K562 (cell line): ENCODE data around the gene EXOC3. TPM values are rescaled to one million over a fixed set of nuclear protein-coding genes. Genes with fewer than 3 reads are reported as not detected.

Source experiments
- ATAC-seq: fragments of 200-7000 bp; cut with Tn5 transposase; 3 replicates; pipeline ENCODE4 v1.9.1; 2020; ENCODE audit warnings: moderate library complexity
- BruUV-seq: library from RNA; stranded (reverse); fragments of 400-500 nt; replicated peaks from 2 replicates; lab custom pipeline; 2021; lab: Mats Ljungman, UMichigan
- CTCF ChIA-PET: fragments of 300-600 bp; formaldehyde crosslinking; extraction: SDS; loops from one replicate; lab custom pipeline; 2021; ENCODE audit warnings: low intra/inter-chr PET ratio; lab: Yijun Ruan, JAX
- POLR2A ChIA-PET: fragments of 300-600, 350-650 bp; sonication (Branson Sonifier 250); formaldehyde crosslinking; extraction: SDS; loops from one replicate; lab custom pipeline; 2021; ENCODE audit warnings: antibody characterized with exemption, inconsistent platforms; lab: Yijun Ruan, JAX
- DNase-seq, 4 experiments: peaks; one replicate each; pipeline versions ENCODE4 v3.0.0 to v3.0.0-alpha.2; 2011 to 2018; ENCODE audit warnings: low spot score in 3 of 4, mixed read lengths in 3 of 4; ENCODE audit errors: extremely low read depth in 1 of 4
- FAIRE-seq: peaks from 2 replicates; lab custom pipeline; 2011; peaks lifted over from hg19 to GRCh38; lab: Jason Lieb, UNC
- H2AFZ ChIP-seq: 2 replicates; pipeline ENCODE4 v1.6.0; 2011; ENCODE audit warnings: low read depth, low read length, control low read depth, inconsistent platforms
- H3K27ac ChIP-seq: fragments of 200-600 bp; 3 replicates; pipeline ENCODE4 v1.8.0; 2011; ENCODE audit warnings: low read depth, mild to moderate bottlenecking, control low read depth, inconsistent platforms, low read length, moderate library complexity, mixed read lengths; ENCODE audit errors: extremely low read depth
- H3K27me3 ChIP-seq, 2 experiments: fragments of 300-600 bp in 1 of 2; 2 replicates in 1 of 2; 3 replicates in 1 of 2; pipeline versions ENCODE4 v1.6.0 to v1.8.0; 2011; ENCODE audit warnings: inconsistent platforms in 2 of 2, low read length in 2 of 2, mild to moderate bottlenecking in 1 of 2, mixed read lengths in 1 of 2, moderate library complexity in 1 of 2; ENCODE audit not compliant: control insufficient read depth in 2 of 2, insufficient read depth in 2 of 2
- H3K36me3 ChIP-seq: fragments of 300-600 bp; 3 replicates; pipeline ENCODE4 v1.8.0; 2011; ENCODE audit warnings: mild to moderate bottlenecking, low read length, inconsistent platforms; ENCODE audit not compliant: control insufficient read depth, insufficient read depth
- H3K4me1 ChIP-seq, 2 experiments: fragments of 200-600 bp in 1 of 2; replicated peaks in 1 of 2; 2 replicates in 1 of 2; 3 replicates in 1 of 2; pipeline versions ENCODE4 v1.5.1 to v1.8.0; 2011; ENCODE audit warnings: inconsistent platforms in 2 of 2, low read length in 2 of 2, mild to moderate bottlenecking in 1 of 2, mixed read lengths in 1 of 2, moderate library complexity in 1 of 2; ENCODE audit not compliant: control insufficient read depth in 2 of 2, insufficient read depth in 2 of 2
- H3K4me2 ChIP-seq: 2 replicates; pipeline ENCODE4 v1.6.1; 2011; ENCODE audit warnings: low read length, control low read depth, inconsistent platforms, mixed read lengths; ENCODE audit not compliant: insufficient read depth
- H3K4me3 ChIP-seq: fragments of 200-600 bp; sonication (generic), shearing (Covaris generic); 2 replicates; pipeline ENCODE4 v1.5.1; 2016; ENCODE audit warnings: control low read depth, inconsistent platforms
- H3K79me2 ChIP-seq: fragments of 200-600 bp; 3 replicates; pipeline ENCODE4 v1.8.0; 2011; ENCODE audit warnings: low read length, inconsistent platforms; ENCODE audit not compliant: control insufficient read depth, insufficient read depth
- H3K9ac ChIP-seq, 2 experiments: 2 replicates each; pipeline versions ENCODE4 v1.6.0 to v1.6.1; 2011; ENCODE audit warnings: low read depth in 2 of 2, low read length in 2 of 2, control low read depth in 1 of 2, inconsistent platforms in 1 of 2, mild to moderate bottlenecking in 1 of 2, mixed read lengths in 1 of 2; ENCODE audit not compliant: insufficient read depth in 1 of 2
- H3K9me1 ChIP-seq: one replicate; pipeline ENCODE4 v1.6.0; 2011; ENCODE audit warnings: inconsistent platforms, mild to moderate bottlenecking, low read length, moderate library complexity; ENCODE audit not compliant: control insufficient read depth, insufficient read depth
- H3K9me3 ChIP-seq: replicated peaks from 2 replicates; pipeline ENCODE4 v1.5.1; 2011; ENCODE audit warnings: low read depth, low read length, inconsistent platforms; ENCODE audit not compliant: control insufficient read depth, insufficient read depth
- H4K20me1 ChIP-seq: replicated peaks from 2 replicates; pipeline ENCODE4 v1.6.1; 2011; ENCODE audit warnings: low read length, inconsistent platforms, mixed read lengths; ENCODE audit not compliant: control insufficient read depth, insufficient read depth
- BCLAF1 ChIP-seq, 2 experiments: fragments of 450-650 bp in 1 of 2; IDR thresholded peaks; 2 replicates each; pipeline ENCODE4 v1.6.1; 2011 to 2017; ENCODE audit warnings: low read depth in 2 of 2, antibody characterized with exemption in 1 of 2, borderline replicate concordance in 1 of 2, low read length in 1 of 2, mild to moderate bottlenecking in 1 of 2, mixed read lengths in 1 of 2; ENCODE audit not compliant: control insufficient read depth in 1 of 2
- COPS2 ChIP-seq: fragments of 450-650 bp; conservative IDR thresholded peaks from 2 replicates; pipeline ENCODE4 v1.6.1; 2016; ENCODE audit warnings: mild to moderate bottlenecking, moderate library complexity
- DMBX1 ChIP-seq: fragments of 250-450 bp; sonication (Bioruptor Pico); IDR thresholded peaks from 2 replicates; pipeline ENCODE4 v1.8.0; 2022; ENCODE audit warnings: inconsistent platforms, mild to moderate bottlenecking, moderate library complexity, borderline replicate concordance
- ESRRB ChIP-seq: fragments of 250-450 bp; sonication (Bioruptor Pico); IDR thresholded peaks from 2 replicates; pipeline ENCODE4 v1.5.0; 2020; ENCODE audit warnings: mild to moderate bottlenecking, moderate library complexity, borderline replicate concordance
- FOXJ3 ChIP-seq: sonication (generic); formaldehyde crosslinking; IDR thresholded peaks from 2 replicates; pipeline ENCODE4 v1.4.0; 2020; ENCODE audit warnings: mild to moderate bottlenecking, missing genetic modification reagents
- HMG20B ChIP-seq: fragments of 250-450 bp; sonication (Bioruptor Pico); IDR thresholded peaks from 2 replicates; pipeline ENCODE4 v1.5.0; 2021; ENCODE audit warnings: mild to moderate bottlenecking
- MTA1 ChIP-seq: fragments of 450-650 bp; IDR thresholded peaks from 2 replicates; pipeline ENCODE4 v1.6.1; 2017; ENCODE audit warnings: borderline replicate concordance
- POLR3A ChIP-seq: IDR thresholded peaks from 2 replicates; pipeline ENCODE4 v1.6.1; 2011; ENCODE audit warnings: borderline replicate concordance, mild to moderate bottlenecking, moderate library complexity; ENCODE audit not compliant: insufficient read length, insufficient read depth; ENCODE audit errors: extremely low read depth
- UBTF ChIP-seq, 2 experiments: IDR thresholded peaks; 2 replicates each; pipeline ENCODE4 v1.6.1; 2012; ENCODE audit warnings: improper control_type of control experiment in 2 of 2, low read depth in 2 of 2, low read length in 2 of 2, borderline replicate concordance in 1 of 2
- ZBTB8A ChIP-seq: fragments of 450-650 bp; IDR thresholded peaks from 2 replicates; pipeline ENCODE4 v1.6.1; 2018; ENCODE audit warnings: mild to moderate bottlenecking, moderate library complexity; ENCODE audit not compliant: partially characterized antibody
- ZNF175 ChIP-seq: fragments of 200-800 bp; sonication (Bioruptor generic); IDR thresholded peaks from 2 replicates; pipeline ENCODE4 v1.6.1; 2016; ENCODE audit warnings: low read depth, mild to moderate bottlenecking, missing genetic modification characterization, missing compliant biosample characterization
- ZNF253 ChIP-seq: fragments of 250-450 bp; sonication (Bioruptor Pico); conservative IDR thresholded peaks from 2 replicates; pipeline ENCODE4 v1.6.1; 2021; ENCODE audit warnings: mild to moderate bottlenecking
- WGBS: fragments of 100-300 bp; shearing (Covaris generic); methylation state at CpG from one replicate; pipeline ENCODE4 v1.1.6; 2016; ENCODE audit warnings: low coverage, mixed read lengths; ENCODE audit not compliant: insufficient coverage; ENCODE audit errors: missing lambda C conversion rate; 5-methylcytosine and 5-hydroxymethylcytosine counted together
- in situ Hi-C: fragments of 300-500 bp; cut with MboI; formaldehyde crosslinking; loops from 4 replicates; pipeline ENCODE4 v1.15.0; 2018; ENCODE audit warnings: inconsistent platforms, mixed read lengths
- intact Hi-C: fragments of 100-400 bp; cut with micrococcal nuclease; formaldehyde crosslinking; loops from 2 replicates; pipeline ENCODE4 v1.14.2; 2022
- polyA plus RNA-seq, 8 experiments: library from polyadenylated mRNA; depleted of rRNA in 4 of 8; stranded (reverse) in 5 of 8; unstranded in 3 of 8; fragments of >200 nt; fragmentation: Nextera tagmentation in 2 of 8; fragmentation: Illumina TruSeq in 1 of 8; extraction: Ambion mirVana in 2 of 8; extraction: Trizol in 1 of 8; gene quantifications; 2 replicates each; pipeline versions ENCODE4 v1.2.1 to v1.2.3, GENCODE V29; 2011 to 2014; ENCODE audit warnings: inconsistent platforms in 1 of 8, missing spikeins in 1 of 8
- total RNA-seq, 7 experiments: library from RNA; depleted of rRNA in 6 of 7; stranded (reverse); fragments of >200 nt in 6 of 7; fragmentation: Illumina TruSeq in 2 of 7; extraction: Trizol in 2 of 7; gene quantifications; 2 replicates each; pipeline versions ENCODE4 v1.2.1 to v1.2.3, GENCODE V29; 2011 to 2021; ENCODE audit warnings: low replicate concordance in 1 of 7
- TF ChIP-seq, protein P1 (sequence below): sonication (generic); formaldehyde crosslinking; IDR thresholded peaks from 2 replicates; pipeline ENCODE4 v1.8.1; 2023; ENCODE audit warnings: mild to moderate bottlenecking, missing genetic modification reagents
- TF ChIP-seq, protein P2 (sequence below): sonication (generic); formaldehyde crosslinking; IDR thresholded peaks from 2 replicates; pipeline ENCODE4 v1.5.0; 2020; ENCODE audit warnings: missing genetic modification reagents

EXOC3 gene
- total and polyA plus RNA-seq, 9 of the 15 experiments (the other 6 are each of a cell fraction or from before 2014, with no cell fraction given) = 1.4 to 41.9 (median 22.4) TPM

- no peak for DNase-seq
- peaks cover 6% of the 10 kb centered on the region for H3K79me2 ChIP-seq
- H2AFZ ChIP-seq = no peak overlapping the region
- no peaks in the 10 kb centered on the region for H3K9me1 ChIP-seq
- no peak overlapping the region for H3K27ac ChIP-seq
- POLR2A ChIA-PET = interaction anchor here (0.6 to 0.8 kb wide), 2 partner anchors 16 to 137 kb away, joined by 4 read pairs; no protein-coding TSS in a partner anchor
- in situ Hi-C loops (no loop called here), intact Hi-C loops (loop anchor here (10.0 kb wide), 1 partner anchor 138 kb away; the partner anchor contains the start of gene CEP72)
- CTCF ChIA-PET = no interaction called here
- BruUV-seq = no TSS peak
- H3K4me3 ChIP-seq = no peak overlapping the region
- H3K9me3 ChIP-seq = no peaks in the 10 kb centered on the region
- H3K4me2 ChIP-seq = no peak overlapping the region
- 20% methylated on average over 19 of the region's 19 CpGs for WGBS
- no peak for FAIRE-seq
- no peak for ATAC-seq
- H3K27me3 ChIP-seq = peaks cover 22 to 70% of the 10 kb centered on the region in 2 experiments; a peak in 4 of 5 replicates
- H3K36me3 ChIP-seq = no peaks in the 10 kb centered on the region
- peaks cover 14% of the 10 kb centered on the region; the same call in 1 of the 2 replicates for H4K20me1 ChIP-seq
- H3K4me1 ChIP-seq = peaks cover 0 to 85% of the 10 kb centered on the region in 2 experiments; a peak in 3 of 5 replicates
- H3K9ac ChIP-seq = no peak overlapping the region
- TF ChIP-seq DMBX1 (CRISPR knock-in tag) (no peak), MTA1 (no peak), FOXJ3 (CRISPR knock-in tag) (no peak), ZNF175 (no peak), UBTF (IDR thresholded peaks at IDR 0.05; ENCODE audit: borderline replicate concordance in 1 of 2, low read depth in 2 of 2, low read length in 2 of 2) (no peak), ZBTB8A (no peak), POLR3A (no peak), BCLAF1 (IDR thresholded peaks at IDR 0.05; ENCODE audit: borderline replicate concordance in 1 of 2, control insufficient read depth in 1 of 2, low read depth in 2 of 2, low read length in 1 of 2) (no peak), HMG20B (no peak), COPS2 (no peak), ESRRB (no peak), ZNF253 (CRISPR knock-in tag) (no peak)
- TF ChIP-seq, protein P1, sequence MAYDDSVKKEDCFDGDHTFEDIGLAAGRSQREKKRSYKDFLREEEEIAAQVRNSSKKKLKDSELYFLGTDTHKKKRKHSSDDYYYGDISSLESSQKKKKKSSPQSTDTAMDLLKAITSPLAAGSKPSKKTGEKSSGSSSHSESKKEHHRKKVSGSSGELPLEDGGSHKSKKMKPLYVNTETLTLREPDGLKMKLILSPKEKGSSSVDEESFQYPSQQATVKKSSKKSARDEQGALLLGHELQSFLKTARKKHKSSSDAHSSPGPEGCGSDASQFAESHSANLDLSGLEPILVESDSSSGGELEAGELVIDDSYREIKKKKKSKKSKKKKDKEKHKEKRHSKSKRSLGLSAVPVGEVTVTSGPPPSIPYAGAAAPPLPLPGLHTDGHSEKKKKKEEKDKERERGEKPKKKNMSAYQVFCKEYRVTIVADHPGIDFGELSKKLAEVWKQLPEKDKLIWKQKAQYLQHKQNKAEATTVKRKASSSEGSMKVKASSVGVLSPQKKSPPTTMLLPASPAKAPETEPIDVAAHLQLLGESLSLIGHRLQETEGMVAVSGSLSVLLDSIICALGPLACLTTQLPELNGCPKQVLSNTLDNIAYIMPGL (CRISPR knock-in tag) = no peak
- TF ChIP-seq, protein P2, sequence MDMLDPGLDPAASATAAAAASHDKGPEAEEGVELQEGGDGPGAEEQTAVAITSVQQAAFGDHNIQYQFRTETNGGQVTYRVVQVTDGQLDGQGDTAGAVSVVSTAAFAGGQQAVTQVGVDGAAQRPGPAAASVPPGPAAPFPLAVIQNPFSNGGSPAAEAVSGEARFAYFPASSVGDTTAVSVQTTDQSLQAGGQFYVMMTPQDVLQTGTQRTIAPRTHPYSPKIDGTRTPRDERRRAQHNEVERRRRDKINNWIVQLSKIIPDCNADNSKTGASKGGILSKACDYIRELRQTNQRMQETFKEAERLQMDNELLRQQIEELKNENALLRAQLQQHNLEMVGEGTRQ (CRISPR knock-in tag) = no peak
Observed at GRCh38 chr5:477247-477646, 34.3 kb downstream of the EXOC3 start.
